ENCODE data around the gene PDE4B.
"Not testable (repeated sequence)": the region's sequence is repeated elsewhere in the genome, so short reads cannot be mapped to it uniquely, and the experiment has no call there.

PDE4B gene

DNA sequence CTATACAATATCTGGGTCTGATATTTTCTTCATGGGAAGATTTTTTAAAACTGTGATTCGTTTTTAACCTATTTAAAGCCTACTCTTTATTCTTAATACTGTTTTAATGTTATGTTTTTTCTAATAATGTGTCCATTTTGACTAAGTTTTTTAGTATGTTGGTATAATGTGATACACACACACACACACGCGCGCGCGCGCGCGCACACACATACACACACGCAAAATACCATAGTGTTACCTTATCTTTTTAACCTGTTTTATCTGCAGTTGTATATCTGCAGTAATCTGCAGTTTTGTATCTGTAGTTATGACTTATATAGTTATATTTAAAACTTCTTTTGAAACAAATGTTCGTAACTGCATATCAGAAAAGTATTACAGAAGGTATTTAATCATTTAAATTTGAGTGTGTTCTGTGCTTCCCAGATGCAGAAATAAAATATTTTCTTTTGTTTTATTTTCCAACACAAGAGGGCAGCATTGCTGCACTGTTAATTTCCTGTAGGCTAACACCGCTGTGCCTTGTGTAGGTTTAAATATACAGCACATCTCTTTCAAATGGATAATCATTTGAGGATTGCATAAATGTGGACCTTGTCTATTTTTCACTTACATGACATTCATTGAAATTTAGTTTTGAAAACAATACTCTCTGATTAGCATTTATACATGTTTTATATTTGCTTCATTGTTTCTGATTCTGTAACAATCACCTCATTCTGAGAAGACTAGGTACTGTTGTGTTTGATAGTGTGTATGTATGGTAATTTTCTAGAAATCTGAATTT lies 166.1 kb downstream of the PDE4B start:
- no peak for DNase-seq

DNA sequence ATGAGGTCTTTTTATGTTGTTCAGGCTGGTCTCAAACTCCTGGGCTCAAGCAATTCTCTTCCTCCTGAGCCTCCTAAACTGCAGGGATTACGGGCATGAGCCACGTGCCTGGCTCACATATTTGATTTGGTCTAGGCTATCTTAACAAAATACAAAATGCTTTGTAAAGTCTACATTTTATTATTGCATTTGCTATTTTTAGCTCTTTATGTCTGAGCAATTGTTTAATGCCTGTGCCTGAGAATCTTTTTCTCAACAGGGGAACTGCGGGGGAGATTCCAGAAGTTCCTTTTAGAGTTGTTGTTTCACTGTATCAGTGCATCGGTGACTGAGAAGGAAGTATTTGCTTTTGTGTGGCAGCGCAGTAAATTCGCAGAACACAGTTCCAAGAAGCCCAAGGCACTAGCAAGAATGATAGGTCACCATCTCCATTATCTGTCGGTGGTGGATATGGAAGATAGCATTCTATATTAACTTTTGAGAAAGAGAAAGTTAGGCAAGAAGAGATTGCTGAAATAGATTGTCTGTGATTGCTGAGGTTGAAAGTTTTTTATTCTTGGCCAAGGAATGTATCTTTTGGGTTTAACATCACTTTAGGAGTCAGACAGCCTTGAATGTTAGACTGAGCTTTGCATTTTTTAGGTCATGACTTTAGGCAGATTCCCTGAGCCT lies 167.3 kb downstream of the PDE4B start:
- no peak for DNase-seq

DNA sequence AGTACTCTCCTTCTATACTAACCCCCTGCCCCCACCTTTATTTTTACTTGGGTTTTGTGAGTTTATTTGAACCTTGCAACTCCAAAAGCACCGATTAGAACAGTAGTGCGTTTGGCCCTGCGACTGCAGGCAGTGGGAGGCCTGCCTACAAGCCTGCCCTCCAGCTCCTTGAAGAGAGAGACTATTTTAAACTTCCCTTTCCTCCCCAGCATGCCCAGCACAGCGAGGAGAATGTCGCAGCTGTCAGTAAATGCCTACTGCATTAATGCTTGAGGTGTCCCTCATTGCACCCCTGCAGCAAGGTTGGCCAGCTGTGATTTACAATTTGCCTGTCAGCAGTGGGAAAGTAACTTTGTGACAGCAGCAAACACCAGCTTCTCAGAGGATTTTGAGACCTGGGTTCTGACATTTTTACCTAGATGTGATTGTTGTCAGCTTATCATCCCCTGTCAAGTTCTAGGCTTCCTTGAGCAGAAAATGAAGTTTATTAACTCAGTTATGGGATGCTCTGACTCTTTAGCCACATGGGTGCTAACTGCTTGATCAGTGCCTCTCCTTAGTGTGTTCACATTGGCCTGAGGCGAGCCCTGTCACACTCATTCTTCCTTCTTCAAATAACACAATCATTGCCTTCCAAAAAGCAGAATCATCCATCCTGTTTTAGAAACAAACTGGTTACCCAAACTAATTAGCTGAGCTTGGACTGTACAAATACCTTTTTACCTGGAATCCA lies 170.6 kb downstream of the PDE4B start:
- DNase-seq, result no peak

DNA sequence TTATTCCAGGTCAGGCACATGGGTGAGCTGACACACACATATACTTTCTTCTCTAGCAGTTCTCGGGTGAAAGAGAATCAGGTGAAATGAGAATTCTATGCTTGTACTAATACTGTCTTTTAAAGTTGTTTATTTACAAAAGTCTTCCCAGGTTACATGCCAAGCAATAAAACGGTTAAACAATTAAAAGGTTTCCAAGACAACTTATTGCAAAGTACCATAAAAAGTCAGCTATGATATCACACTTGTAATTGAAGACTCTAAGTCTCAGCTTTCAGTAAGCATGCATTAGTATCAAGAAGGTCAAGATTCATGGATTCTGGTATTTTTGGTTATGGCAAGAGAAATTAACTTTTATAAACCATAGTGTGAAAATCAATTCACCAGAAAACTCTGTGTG lies 171.4 kb downstream of the PDE4B start:
- DNase-seq, result no peak

DNA sequence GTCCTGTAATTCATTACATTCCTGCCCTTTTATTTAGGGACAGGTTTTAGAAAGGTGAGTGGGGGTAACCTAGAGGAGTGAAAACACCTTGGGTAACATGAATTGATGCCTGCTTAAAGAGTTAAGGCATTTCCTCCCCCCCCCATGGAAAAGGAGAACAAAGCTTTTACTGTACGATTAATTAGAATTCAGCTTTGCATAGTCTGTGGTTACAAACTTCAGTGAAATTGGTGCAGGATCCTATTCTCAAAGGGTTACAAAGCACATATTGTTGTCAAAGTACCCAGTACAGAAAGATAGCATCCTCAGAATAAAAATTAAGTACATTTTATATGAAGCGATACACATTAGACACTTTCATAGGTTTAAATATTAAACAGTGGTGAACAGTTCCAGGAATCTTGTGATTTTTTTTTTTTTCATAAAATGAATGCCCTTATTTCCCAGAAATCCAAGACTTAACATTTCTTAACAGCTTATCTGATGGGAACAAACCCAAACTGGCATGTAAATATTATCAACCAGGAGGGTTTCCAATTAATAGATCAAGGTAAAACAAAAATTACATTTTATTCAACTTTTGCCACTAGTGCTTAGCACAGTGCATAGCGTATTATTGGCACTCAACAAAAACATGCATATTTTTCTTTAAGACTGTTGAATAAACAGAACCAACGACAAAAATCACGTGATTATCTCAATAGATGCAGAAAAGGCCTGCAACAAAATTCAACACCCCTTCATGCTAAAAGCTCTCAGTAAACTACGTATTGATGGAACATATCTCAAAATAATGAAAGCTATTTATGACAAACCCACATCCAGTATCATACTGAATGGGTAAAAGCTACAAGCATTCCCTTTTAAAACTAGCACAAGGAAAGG lies 172.7 kb downstream of the PDE4B start:
- no peak for DNase-seq

DNA sequence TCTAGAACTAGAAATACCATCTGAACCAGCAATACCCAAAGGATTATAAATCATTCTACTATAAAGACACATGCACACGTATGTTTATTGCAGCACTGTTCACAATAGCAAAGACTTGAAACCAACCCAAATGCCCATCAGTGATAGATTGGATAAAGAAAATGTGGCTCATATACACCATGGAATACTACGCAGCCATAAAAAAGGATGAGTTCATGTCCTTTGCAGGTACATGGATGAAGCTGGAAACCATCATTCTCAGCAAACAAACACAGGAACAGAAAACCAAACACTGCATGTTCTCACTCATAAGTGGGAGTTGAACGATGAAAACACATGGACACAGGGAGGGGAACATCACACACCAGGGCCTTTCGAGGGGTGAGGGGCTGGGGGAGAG lies 174.8 kb downstream of the PDE4B start:
- not testable (repeated sequence) for DNase-seq

DNA sequence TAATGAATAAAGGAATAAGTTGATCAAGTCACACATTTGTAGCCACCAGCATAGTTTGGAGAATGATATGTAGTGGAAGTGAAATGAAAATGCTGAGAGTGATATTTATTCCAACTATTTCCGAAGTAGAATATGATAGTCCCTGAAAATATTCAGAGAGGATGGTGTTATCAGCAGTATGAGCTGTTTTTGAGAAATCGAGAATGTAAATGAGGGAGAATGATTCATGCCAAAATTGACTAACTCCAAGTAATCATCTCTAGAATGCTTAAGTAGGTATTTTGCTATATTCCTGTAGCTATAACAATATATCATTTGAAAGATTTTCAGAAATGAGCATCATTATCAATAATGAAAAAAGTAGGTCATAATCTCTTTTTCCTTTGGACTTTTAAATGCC lies 178.9 kb downstream of the PDE4B start:
- no peak for DNase-seq

DNA sequence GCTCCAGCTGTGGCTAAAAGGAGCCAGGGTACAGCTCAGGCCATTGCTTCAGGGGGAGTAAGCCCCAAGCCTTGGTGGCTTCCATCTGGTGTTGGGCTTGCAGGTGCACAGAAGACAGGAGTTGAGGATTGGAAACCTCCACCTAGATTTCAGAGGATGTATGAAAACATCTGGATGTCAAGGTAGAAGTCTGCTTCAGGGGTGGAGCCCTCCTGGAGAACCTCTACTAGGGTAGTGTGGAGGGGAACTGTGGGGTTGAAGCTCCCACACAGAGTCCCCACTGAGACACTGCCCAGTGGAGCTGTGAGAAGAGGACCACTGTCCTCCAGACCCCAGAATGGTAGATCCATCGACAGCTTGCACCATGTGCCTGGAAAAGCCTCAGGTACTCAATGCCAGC lies 183.0 kb downstream of the PDE4B start:
- DNase-seq, result no peak

DNA sequence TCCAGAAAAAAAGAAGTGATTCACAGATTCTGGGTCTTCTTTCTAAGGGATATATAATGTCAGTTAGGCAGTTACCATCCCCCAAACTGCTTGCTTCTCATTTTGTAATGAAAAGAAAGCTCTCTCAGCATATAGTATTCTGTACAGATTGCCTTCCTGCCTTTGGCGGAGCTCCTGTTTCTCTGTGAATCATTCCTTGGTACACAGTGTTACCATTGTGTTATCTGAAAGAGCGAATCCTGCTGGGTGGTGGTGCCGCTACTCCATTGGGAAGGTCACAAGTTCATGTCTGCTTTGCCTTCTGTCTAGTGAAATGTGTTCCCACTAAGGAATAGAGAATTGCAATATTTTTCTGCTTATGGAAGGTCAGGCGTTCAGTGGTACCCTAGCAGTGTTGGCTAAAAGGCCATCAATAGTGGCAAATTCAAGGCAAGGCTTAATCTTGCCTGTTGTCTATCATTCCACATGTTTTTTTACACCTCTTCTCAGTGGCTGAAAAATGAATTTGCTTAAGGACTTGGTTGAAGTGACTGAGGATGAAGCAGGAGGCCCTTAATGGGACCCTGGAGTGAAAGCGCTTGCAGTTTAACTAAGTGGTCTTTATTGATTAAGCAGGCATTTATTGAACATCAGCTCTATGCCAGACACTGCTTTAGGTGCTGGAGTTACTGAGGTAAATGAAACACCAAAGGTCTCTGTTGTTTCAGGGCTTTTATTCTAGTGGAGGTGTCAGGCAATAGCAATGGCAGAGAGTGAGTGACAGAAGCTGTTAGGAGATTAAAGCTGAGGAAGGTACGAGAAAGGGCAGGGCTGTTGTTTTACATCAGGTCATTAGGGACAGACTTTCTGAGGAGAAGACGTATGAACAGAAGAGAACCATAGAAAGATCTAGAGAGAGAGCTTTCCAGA lies 186.7 kb downstream of the PDE4B start:
- DNase-seq, result peak; percentile 42

DNA sequence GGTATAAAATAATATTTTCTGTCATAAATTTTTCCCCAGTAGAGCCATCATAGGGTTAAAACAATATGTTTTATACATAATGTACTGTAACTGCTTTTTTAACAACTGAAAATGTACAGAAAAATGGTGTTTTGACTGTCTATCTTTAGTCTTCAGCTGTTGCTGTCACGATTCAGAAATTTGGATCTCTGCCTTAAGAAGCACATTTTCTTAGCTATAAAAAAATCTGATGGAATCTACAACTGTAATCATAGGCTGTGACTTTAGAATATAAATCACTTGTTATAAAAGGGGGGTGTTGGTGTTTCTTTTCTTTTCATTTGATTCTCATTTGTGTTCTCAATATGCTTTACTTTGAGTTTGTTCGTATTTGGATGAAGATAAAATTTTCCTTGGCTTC lies 187.5 kb downstream of the PDE4B start:
- DNase-seq, result no peak

DNA sequence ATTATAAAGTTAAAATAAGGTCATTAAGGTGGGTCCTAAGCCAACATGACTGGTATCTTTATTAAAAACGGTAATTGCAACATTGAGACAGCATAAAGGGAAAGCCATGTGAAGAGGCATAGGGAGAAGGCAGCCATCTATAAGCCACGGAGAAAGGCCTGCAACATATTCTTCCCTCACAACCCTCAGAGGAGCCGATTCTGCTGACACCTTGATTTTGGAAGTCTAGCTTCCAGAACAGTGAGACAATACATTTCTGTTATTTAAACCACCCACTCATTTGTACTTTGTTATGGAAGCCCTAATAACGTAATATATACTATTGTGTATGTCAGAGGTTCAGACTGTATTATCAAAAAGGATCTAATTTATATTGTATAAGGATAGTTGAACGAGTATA lies 190.8 kb downstream of the PDE4B start:
- no peak for DNase-seq

DNA sequence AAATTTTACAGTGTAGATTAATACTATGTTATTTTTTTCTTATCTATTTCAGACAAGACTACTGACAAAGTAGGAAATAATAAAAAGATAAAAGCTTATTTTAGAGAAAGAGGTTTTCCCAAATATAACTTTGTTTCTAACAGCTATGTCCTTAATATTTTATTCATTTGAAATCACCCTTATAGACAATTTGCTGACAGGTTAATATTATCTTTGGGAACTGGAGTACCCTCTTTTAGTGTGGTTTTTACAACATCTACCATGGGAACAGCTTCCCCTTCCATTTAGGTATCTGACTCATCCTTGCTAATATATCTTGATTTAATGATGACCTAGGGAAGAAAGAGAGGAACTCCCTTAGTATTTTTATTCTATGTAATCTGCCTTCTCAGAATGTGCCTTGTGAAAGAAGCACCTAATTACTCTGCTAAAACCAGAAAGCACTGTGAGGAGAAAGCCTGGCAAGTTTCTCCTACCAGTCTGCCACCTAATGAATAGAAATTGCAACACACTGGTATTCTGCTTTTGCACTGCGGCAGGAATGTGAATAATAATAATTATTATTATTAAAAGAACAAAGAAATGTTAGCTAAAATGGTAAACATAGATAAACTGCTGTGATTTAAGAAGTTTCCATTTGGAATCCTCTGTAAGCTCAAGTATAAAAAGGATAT lies 192.8 kb downstream of the PDE4B start:
- DNase-seq, result no peak

DNA sequence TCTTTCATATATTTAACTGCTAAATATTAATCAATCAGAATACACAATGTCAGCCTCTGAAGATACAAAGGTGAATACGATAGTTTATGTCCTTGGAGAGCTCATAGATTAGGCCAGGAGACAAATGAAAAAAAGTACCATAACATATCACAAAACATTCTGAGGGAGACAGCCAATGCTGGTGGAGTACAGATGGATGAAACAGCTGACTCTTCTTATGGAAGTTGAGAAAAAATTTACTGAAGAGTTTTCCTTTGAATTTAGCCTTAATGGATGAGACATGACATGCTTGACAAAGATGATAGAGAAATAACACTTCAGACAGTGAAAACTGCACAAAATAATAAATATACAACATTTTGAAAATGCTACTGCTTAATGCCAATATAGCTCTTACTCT lies 193.5 kb downstream of the PDE4B start:
- no peak for DNase-seq

DNA sequence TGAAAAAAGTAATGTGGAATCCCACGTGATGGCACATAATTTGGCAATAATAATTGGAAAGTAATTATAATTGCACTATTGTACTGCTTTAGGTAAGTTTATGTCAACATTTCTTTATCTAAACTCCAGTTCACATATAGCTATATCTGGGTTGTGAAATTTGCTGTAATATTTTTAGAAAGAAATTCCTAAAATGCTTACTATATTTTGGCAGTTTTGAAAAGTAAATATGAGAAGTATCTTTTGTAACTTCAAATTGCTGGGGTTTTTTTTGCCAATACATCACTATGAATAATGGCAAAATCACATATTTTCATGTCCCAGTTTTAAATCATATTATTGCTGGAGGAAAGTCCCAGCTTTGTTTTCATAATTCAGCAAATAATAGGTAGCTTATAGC lies 197.5 kb downstream of the PDE4B start:
- DNase-seq, result no peak

DNA sequence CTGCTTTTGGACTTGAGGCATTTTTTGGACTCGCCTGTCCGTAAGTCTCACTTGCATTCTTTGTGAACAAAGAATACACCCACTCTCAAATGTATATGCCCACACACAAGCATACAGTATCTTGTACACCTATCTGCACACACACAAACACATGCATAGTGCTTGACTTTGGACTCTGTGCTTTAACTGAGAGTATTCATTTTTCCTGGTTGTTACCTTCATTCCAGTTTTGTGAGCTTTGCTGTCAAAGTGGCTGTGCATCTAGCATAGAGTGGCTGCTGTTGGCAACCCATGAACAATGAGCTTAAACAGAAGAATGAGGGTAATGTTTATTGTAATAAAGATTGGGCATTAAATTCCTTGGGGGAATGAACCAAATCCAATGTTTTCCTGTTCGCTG lies 199.0 kb downstream of the PDE4B start:
- no peak for DNase-seq

DNA sequence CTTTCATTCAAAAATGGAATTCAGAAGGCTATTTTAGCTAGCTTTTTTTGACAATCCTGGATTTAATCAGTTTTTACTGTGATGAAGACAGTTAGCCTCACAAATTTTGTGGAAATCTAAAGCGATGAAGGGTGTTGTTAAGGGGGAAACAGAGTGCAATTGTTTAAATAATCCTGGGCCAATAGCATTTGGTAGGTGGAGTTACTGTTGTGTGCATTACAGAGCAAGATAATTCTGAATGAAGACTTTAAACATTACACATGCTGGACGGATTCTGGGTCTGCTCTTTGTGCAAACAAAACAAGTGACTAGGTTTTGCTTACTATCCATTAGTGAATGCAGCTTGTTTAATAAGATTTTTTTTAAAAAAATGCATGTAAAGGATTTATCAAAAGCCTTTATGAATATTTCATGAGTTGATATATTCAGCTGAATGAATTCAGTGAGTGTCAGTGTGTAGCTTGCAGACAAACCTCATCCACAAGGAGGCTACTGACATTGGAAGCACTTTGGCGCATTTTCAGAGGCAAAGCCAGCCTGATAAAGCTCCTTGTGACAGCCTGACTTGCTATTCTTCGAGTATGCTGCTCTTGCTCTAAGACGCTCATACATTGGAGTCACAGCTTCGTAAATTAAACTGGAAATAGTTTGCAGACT lies 199.6 kb downstream of the PDE4B start:
- DNase-seq, result no peak

DNA sequence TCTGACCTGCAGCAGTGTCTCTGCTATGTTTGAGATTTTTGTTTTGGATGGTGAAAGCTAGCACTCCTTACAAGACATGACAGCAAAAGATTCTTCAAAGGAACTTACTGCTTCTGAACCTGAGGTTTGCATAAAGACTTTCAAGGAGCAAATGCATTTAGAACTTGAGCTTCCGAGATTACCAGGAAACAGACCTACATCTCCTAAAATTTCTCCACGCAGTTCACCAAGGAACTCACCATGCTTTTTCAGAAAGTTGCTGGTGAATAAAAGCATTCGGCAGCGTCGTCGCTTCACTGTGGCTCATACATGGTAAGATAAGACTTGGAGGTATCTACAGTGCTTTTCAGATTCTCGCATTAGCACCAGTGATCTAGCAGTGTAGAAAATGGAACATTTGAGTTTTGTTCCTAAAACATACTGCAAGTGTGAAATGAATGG lies 200.2 kb downstream of the PDE4B start:
- DNase-seq, result no peak

DNA sequence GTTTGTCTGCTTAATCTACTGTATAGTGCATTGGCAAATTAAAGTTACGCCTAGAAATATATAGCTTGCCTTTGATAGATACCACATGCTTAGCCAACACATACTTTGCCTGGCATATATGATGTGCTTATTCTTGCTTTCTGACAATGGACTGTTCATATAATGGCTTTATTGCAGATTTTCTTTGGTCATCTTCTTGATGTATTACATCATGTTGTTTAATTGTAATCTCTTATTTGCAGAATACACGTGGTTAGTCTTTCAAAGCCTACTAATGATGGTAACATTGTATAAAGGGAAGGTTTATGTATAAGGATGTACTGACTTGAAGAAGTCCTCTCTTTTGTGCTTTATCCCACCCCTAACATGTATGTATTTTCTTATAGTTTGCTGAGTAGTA lies 201.5 kb downstream of the PDE4B start:
- no peak for DNase-seq

DNA sequence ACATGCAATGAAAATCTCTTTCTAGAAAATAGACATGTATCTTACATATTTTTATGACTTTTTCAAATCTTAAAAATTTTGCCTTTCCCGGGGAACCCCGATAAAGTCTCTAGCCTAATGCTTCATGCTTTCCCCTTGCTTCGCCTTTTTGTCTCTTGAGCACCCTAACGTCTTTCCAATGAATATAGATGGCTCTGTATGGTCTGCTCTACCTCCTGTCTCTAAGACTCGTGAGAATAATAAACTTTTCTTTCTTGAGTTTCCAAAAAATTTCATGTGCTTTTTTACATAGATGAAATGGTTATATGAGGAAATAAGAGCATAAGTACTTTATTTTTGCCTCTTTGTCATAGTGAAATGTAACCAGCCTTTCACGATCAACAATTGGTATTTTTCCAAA lies 202.6 kb downstream of the PDE4B start:
- DNase-seq, result no peak

DNA sequence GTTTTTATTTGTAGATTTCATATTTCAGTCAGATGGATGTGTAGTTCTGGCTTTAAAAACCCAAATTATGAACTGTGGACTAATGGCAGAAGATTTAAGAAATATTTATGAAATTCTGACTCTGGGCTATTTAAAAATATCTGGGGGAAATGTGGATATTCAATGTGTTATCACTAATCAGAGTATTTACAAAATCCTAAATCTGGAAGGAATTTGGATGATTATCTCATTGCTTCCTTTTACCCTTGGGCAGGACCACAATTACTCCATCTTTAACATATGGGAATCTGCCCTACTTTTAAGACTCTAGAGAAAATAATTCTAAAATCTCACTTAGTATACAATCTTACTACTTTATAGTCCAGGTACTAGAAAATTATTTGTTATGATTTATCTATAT lies 203.2 kb downstream of the PDE4B start:
- DNase-seq, result no peak

DNA sequence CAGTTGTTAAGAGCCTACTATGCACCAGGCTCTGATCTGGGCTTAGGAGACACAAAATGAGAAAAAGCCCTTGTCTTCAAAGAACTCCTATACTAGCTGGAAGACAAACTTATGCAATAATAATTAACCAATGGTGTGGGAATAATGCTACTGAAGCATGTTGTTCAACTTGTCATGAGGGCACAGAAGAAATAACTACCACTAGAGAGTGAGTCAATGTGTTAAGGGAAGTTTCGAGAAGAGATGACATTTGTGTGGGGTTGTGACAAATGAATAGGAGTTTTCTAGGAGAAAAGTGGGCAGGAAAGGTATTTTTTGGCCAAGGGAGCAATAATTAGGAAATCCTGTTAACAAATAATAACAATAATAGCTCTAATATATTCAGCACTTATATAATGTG lies 205.0 kb downstream of the PDE4B start:
- DNase-seq, result no peak
